BLaER1 (cell line): Measurements from ENCODE around the gene UBE2Z.

ENCODE experiments used
- H3K27ac ChIP-seq: shearing (Covaris generic); formaldehyde crosslinking; 2 replicates; pipeline ENCODE4 v1.8.1; 2022
- H3K27me3 ChIP-seq: shearing (Covaris generic); formaldehyde crosslinking; 2 replicates; pipeline ENCODE4 v1.8.1; 2022
- H3K36me3 ChIP-seq: shearing (Covaris generic); formaldehyde crosslinking; 2 replicates; pipeline ENCODE4 v1.8.1; 2022
- H3K4me1 ChIP-seq: shearing (Covaris generic); formaldehyde crosslinking; 2 replicates; pipeline ENCODE4 v1.8.1; 2022
- H3K4me2 ChIP-seq: shearing (Covaris generic); formaldehyde crosslinking; 2 replicates; pipeline ENCODE4 v1.8.1; 2022
- H3K4me3 ChIP-seq: shearing (Covaris generic); formaldehyde crosslinking; 2 replicates; pipeline ENCODE4 v1.8.1; 2022
- H3K9ac ChIP-seq: shearing (Covaris generic); formaldehyde crosslinking; 2 replicates; pipeline ENCODE4 v1.8.1; 2022
- H3K9me3 ChIP-seq: shearing (Covaris generic); formaldehyde crosslinking; 2 replicates; pipeline ENCODE4 v1.8.1; 2022
- H4K20me1 ChIP-seq: shearing (Covaris generic); formaldehyde crosslinking; 2 replicates; pipeline ENCODE4 v1.8.1; 2022
- Cebpa-rat ChIP-seq: shearing (Covaris generic); IDR thresholded peaks from 2 replicates; pipeline ENCODE4 v1.8.1; 2022

Gene UBE2Z

GRCh38 chr17:48952904-48953303, 44.7 kb downstream of the UBE2Z start:
- H3K9ac ChIP-seq: no peak overlapping the region
- no peak overlapping the region for H3K27ac ChIP-seq
- H3K4me1 ChIP-seq: peaks cover 23% of the 10 kb centered on the region
- peak overlapping the region; percentile 59 for H3K4me2 ChIP-seq
- no peaks in the 10 kb centered on the region for H3K9me3 ChIP-seq
- H3K36me3 ChIP-seq: no peaks in the 10 kb centered on the region
- TF ChIP-seq Cebpa-rat: no peak
- no peaks in the 10 kb centered on the region for H4K20me1 ChIP-seq
- H3K27me3 ChIP-seq: no peaks in the 10 kb centered on the region
- no peak overlapping the region for H3K4me3 ChIP-seq

- no peak overlapping the region for H3K9ac ChIP-seq
- H3K36me3 ChIP-seq: no peaks in the 10 kb centered on the region
- H3K27ac ChIP-seq: no peak overlapping the region
- H4K20me1 ChIP-seq: no peaks in the 10 kb centered on the region
- no peaks in the 10 kb centered on the region for H3K27me3 ChIP-seq
- H3K9me3 ChIP-seq: no peaks in the 10 kb centered on the region
- H3K4me1 ChIP-seq: peaks cover 23% of the 10 kb centered on the region
- no peak overlapping the region for H3K4me2 ChIP-seq
- no peak for TF ChIP-seq Cebpa-rat
- H3K4me3 ChIP-seq: no peak overlapping the region
These were observed 46.1 kb downstream of the UBE2Z start for GRCh38 chr17:48954300-48954755.

- Histone ChIP-seq H3K4me1 (no peaks in the 10 kb centered on the region), H3K4me3 (no peak overlapping the region)
These were observed 52.8 kb downstream of the UBE2Z start for GRCh38 chr17:48960834-48961515.

GRCh38 chr17:48961516-48962233, 53.5 kb downstream of the UBE2Z start:
- Histone ChIP-seq H3K4me1 (no peaks in the 10 kb centered on the region), H3K9me3 (no peaks in the 10 kb centered on the region), H3K36me3 (no peaks in the 10 kb centered on the region), H3K9ac (no peak overlapping the region), H3K27ac (no peak overlapping the region), H3K4me2 (no peak overlapping the region), H3K27me3 (0 out of 2 replicates have a peak, but pooled peaks cover 8% of the 10 kb centered on the region), H4K20me1 (no peaks in the 10 kb centered on the region), H3K4me3 (no peak overlapping the region)
- no peak for TF ChIP-seq Cebpa-rat

More at GRCh38 chr17:48960834-48961515, 52.8 kb downstream of the UBE2Z start:
- H3K4me2 ChIP-seq: no peak overlapping the region
- H3K9me3 ChIP-seq: no peaks in the 10 kb centered on the region
- no peak for TF ChIP-seq Cebpa-rat
- no peak overlapping the region for H3K9ac ChIP-seq
- H4K20me1 ChIP-seq: no peaks in the 10 kb centered on the region
- no peak overlapping the region for H3K27ac ChIP-seq
- 0 out of 2 replicates have a peak, but pooled peaks cover 8% of the 10 kb centered on the region for H3K27me3 ChIP-seq
- no peaks in the 10 kb centered on the region for H3K36me3 ChIP-seq

- TF ChIP-seq Cebpa-rat: no peak
- Histone ChIP-seq H3K9ac (no peak overlapping the region), H3K27me3 (no peaks in the 10 kb centered on the region), H3K4me1 (no peaks in the 10 kb centered on the region), H3K27ac (no peak overlapping the region), H3K36me3 (no peaks in the 10 kb centered on the region), H3K9me3 (no peaks in the 10 kb centered on the region), H4K20me1 (no peaks in the 10 kb centered on the region), H3K4me3 (no peak overlapping the region), H3K4me2 (no peak overlapping the region)
These were observed 62.0 kb downstream of the UBE2Z start for GRCh38 chr17:48970224-48970623.

- TF ChIP-seq Cebpa-rat: no peak
- Histone ChIP-seq H3K36me3 (no peaks in the 10 kb centered on the region), H3K4me3 (no peak overlapping the region), H3K9ac (no peak overlapping the region), H3K27ac (no peak overlapping the region), H3K9me3 (no peaks in the 10 kb centered on the region), H3K4me1 (no peaks in the 10 kb centered on the region), H4K20me1 (no peaks in the 10 kb centered on the region), H3K4me2 (no peak overlapping the region), H3K27me3 (no peaks in the 10 kb centered on the region)
These were observed 62.9 kb downstream of the UBE2Z start for GRCh38 chr17:48970865-48971687.

DNA sequence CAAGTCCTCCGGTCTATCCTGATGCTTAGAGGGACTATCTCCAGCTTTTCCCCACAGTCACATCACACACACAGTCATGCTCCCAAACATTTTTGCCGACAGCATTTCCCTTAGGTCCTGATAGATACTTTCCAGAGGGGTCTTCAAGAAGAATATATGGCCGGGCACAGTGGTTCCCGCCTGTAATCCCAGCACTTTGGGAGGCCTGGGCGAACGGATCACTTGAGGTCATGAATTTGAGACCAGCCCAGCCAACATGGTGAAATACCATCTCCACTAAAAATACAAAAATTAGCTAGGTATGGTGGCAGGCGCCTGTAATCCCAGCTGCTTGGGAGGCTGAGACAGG, 64.5 kb downstream of the UBE2Z start:
- Histone ChIP-seq H3K9me3 (no peaks in the 10 kb centered on the region), H3K4me3 (no peak overlapping the region), H4K20me1 (no peaks in the 10 kb centered on the region), H3K27ac (no peak overlapping the region), H3K9ac (no peak overlapping the region), H3K36me3 (no peaks in the 10 kb centered on the region), H3K4me1 (no peaks in the 10 kb centered on the region), H3K4me2 (no peak overlapping the region), H3K27me3 (no peaks in the 10 kb centered on the region)
- TF ChIP-seq Cebpa-rat: no peak

DNA sequence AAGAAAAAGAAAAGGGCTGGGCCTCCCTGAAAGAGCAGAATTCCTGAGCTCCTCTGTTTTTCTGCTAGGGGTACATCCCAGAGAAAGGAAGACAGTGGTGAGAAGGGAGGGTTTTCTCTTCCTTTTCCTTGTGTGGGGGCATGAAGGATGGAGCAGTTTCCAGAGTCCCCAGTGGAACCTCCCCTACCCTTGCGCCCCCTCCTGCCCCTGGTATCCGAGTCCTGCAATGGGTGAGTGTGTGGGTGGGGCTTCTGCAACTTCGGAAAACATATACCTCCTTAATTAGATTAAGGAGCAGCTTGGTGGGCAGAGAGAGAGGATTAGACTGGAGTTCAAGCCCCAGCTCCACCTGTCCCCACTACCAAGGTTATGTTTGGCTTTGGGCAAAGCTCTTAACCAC, 65.6 kb downstream of the UBE2Z start:
- no peaks in the 10 kb centered on the region for H3K9me3 ChIP-seq
- no peaks in the 10 kb centered on the region for H3K4me1 ChIP-seq
- no peak overlapping the region for H3K27ac ChIP-seq
- H4K20me1 ChIP-seq: no peaks in the 10 kb centered on the region
- H3K36me3 ChIP-seq: no peaks in the 10 kb centered on the region
- H3K9ac ChIP-seq: no peak overlapping the region
- H3K27me3 ChIP-seq: no peaks in the 10 kb centered on the region
- TF ChIP-seq Cebpa-rat: no peak
- H3K4me3 ChIP-seq: no peak overlapping the region
- H3K4me2 ChIP-seq: no peak overlapping the region
